NB4 (cell line): ENCODE data around the gene RTN4IP1.

Source experiments
- DNase-seq: peaks from one replicate; pipeline ENCODE4 v3.0.0; 2010; ENCODE audit warnings: low read depth
- H3K4me3 ChIP-seq: one replicate; pipeline ENCODE4 v1.5.1; 2011; ENCODE audit warnings: mild to moderate bottlenecking, low read depth, low read length, moderate library complexity
- CTCF ChIP-seq: IDR thresholded peaks from one replicate; pipeline ENCODE4 v1.5.1; 2012; ENCODE audit warnings: low read depth, low read length
- MAX ChIP-seq: IDR thresholded peaks from 2 replicates; pipeline ENCODE4 v1.6.1; 2011; ENCODE audit warnings: low read depth, low read length
- MYC ChIP-seq: IDR thresholded peaks from 2 replicates; pipeline ENCODE4 v1.6.1; 2011; ENCODE audit warnings: low read depth, low read length
- POLR2A ChIP-seq: IDR thresholded peaks from 2 replicates; pipeline ENCODE4 v1.6.1; 2011; ENCODE audit warnings: mild to moderate bottlenecking; ENCODE audit not compliant: insufficient read length; ENCODE audit errors: extremely low read depth

The RTN4IP1 gene

GRCh38 chr6:106569428-106569827 is 59.9 kb downstream of the RTN4IP1 start:
- no peak overlapping the region for H3K4me3 ChIP-seq
- TF ChIP-seq CTCF (no peak), MYC (no peak), MAX (no peak), POLR2A (no peak)
- no peak for DNase-seq

DNA sequence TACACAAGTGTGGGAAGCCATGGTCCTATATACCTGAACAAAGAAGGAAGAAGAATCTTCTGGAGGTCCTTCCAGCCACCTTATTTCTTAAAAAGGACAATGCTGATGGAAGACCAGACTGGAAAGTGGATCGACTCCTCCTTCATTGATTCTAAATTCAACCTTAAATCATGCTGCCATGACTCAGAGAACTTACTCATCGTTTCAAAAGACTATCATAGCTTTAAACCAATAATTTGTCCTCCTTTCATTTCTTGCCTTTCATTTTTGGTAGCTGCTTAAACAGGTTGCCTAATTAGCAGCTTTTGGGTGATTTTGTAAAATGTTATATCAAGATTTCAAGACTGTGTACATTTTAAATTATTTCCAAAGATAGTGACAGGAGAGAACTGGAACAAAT is 60.8 kb downstream of the RTN4IP1 start:
- DNase-seq: no peak
- TF ChIP-seq MAX: no peak
- TF ChIP-seq POLR2A: no peak
- TF ChIP-seq MYC: no peak
- no peak for TF ChIP-seq CTCF
- H3K4me3 ChIP-seq: no peak overlapping the region

DNA sequence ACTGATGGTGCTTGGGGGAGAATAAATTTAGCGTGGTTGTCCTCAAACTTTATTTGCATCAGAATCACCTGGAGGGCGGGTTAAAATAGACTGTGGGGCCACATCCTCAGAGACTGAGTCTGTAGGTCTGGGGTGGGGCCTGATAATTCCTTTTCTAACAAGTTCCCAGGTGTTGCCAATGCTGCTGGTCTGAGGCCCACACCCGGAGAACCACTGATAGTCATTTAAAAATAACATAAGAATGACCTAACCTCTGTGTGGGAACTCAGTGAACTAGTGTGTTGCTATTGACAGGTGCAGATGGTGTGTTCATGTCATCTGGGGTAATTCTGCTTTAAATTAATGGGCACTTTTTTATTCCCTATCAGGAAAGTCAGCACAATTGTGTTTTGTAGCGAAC is 64.8 kb downstream of the RTN4IP1 start:
- no peak overlapping the region for H3K4me3 ChIP-seq
- TF ChIP-seq MAX: no peak
- no peak for TF ChIP-seq MYC
- no peak for TF ChIP-seq POLR2A
- TF ChIP-seq CTCF: no peak
- DNase-seq: no peak

- TF ChIP-seq MAX (no peak), MYC (no peak), POLR2A (no peak), CTCF (no peak)
- no peak overlapping the region for H3K4me3 ChIP-seq
- no peak for DNase-seq
Observed at GRCh38 chr6:106563614-106564013, 65.7 kb downstream of the RTN4IP1 start.

DNA sequence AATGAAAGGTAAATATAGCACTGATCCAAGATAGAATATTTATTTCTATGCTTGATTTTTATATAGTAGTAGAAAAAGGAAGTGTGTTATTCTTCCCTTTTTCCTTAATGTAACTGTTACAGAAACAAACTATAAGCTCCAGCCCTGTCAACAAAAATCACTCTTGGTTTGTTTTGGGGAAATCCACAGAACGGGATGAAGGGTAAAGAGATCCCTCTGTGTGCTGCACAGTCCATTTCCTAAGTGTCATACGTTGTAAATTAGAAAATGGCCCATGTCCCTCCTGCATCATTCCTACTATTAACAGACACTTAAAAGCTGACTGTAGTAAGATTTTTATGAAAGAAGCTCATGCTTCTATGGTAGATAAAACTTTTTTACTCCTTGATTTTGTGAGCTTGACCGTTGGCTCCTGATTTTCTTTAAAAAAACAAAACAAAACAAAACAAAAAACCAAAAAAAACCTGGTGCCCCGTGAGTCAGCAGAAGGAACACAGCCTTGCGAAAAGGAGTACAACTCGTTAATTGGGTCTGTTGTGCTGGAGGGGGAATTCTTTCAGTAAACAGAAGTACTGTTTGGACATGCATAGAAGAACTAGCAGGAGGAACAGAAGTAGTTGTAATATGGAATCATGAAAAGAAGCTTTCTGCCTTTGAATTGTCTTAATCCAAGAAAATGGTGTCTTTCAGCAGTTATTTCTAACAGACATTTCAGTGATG is 67.5 kb downstream of the RTN4IP1 start:
- no peak for TF ChIP-seq POLR2A
- TF ChIP-seq CTCF: no peak
- peak; percentile 52 for DNase-seq
- H3K4me3 ChIP-seq: no peak overlapping the region
